Brain microvascular endothelial cell (primary cell): ENCODE results near the gene P2RY12.

Experiments used
- DNase-seq: peaks from one replicate; pipeline ENCODE4 v3.0.0-alpha.2; 2020
- H3K27ac ChIP-seq: fragments of 250-450 bp; sonication (Bioruptor Pico); 2 replicates; pipeline ENCODE4 v1.5.1; 2020; ENCODE audit warnings: mild to moderate bottlenecking, moderate library complexity
- H3K27me3 ChIP-seq: fragments of 250-450 bp; sonication (Bioruptor Pico); replicated peaks from 2 replicates; pipeline ENCODE4 v1.5.1; 2020; ENCODE audit warnings: mild to moderate bottlenecking
- H3K36me3 ChIP-seq: fragments of 250-450 bp; sonication (Bioruptor Pico); replicated peaks from 2 replicates; pipeline ENCODE4 v1.5.1; 2020; ENCODE audit warnings: mild to moderate bottlenecking
- H3K4me3 ChIP-seq: 2 replicates; pipeline ENCODE4 v1.5.1; 2011; ENCODE audit warnings: low read depth, mild to moderate bottlenecking, control low read depth, low read length, moderate library complexity
- CTCF ChIP-seq: IDR thresholded peaks from 2 replicates; pipeline ENCODE4 v1.5.1; 2011; ENCODE audit warnings: low read depth, mild to moderate bottlenecking, moderate library complexity, low read length, control low read depth, inconsistent platforms; ENCODE audit errors: missing control alignments
- in situ Hi-C: cut with HindIII; loops from 2 replicates; pipeline ENCODE4 v1.10.0; 2017; ENCODE audit warnings: low sequenced_read_pairs, low pct_ligation_motif_present

P2RY12 gene

GRCh38 chr3:151382671-151383070 is 1.9 kb downstream of the P2RY12 start:
- in situ Hi-C loops = no loop called here
- H3K4me3 ChIP-seq = no peak overlapping the region
- DNase-seq = no peak
- H3K27ac ChIP-seq = no peak overlapping the region
- no peaks in the 10 kb centered on the region for H3K36me3 ChIP-seq
- H3K27me3 ChIP-seq = no peaks in the 10 kb centered on the region
- no peak for TF ChIP-seq CTCF

- in situ Hi-C loops = no loop called here
- H3K36me3 ChIP-seq = no peaks in the 10 kb centered on the region
- peak; percentile 33 for DNase-seq
- H3K27ac ChIP-seq = no peak overlapping the region
- H3K27me3 ChIP-seq = no peaks in the 10 kb centered on the region
- no peak overlapping the region for H3K4me3 ChIP-seq
- peak; percentile 94 for TF ChIP-seq CTCF
Measured at GRCh38 chr3:151379083-151379734, 5.3 kb downstream of the P2RY12 start.

- Histone ChIP-seq H3K36me3 (no peaks in the 10 kb centered on the region), H3K27ac (no peak overlapping the region), H3K27me3 (no peaks in the 10 kb centered on the region), H3K4me3 (no peak overlapping the region)
- in situ Hi-C loops = no loop called here
- DNase-seq = no peak
- TF ChIP-seq CTCF = no peak
Measured at GRCh38 chr3:151377768-151378385, 6.7 kb downstream of the P2RY12 start.

GRCh38 chr3:151372063-151372820 is 12.3 kb downstream of the P2RY12 start:
- TF ChIP-seq CTCF = no peak
- Histone ChIP-seq H3K27me3 (no peaks in the 10 kb centered on the region), H3K27ac (no peak overlapping the region), H3K4me3 (no peak overlapping the region), H3K36me3 (no peaks in the 10 kb centered on the region)
- no peak for DNase-seq
- in situ Hi-C loops = no loop called here

- no peak overlapping the region for H3K27ac ChIP-seq
- in situ Hi-C loops = no loop called here
Measured at GRCh38 chr3:151371526-151371925, 13.0 kb downstream of the P2RY12 start.

More at GRCh38 chr3:151371526-151371925, 13.0 kb downstream of the P2RY12 start:
- Histone ChIP-seq H3K36me3 (no peaks in the 10 kb centered on the region), H3K27me3 (no peaks in the 10 kb centered on the region), H3K4me3 (no peak overlapping the region)
- no peak for TF ChIP-seq CTCF
- no peak for DNase-seq
